Mesenchymal stem cell (in vitro differentiated cells and primary cell): Measurements from ENCODE around the gene CADPS.

Experiments used
- DNase-seq: peaks from one replicate; pipeline ENCODE4 v3.0.0-alpha.2; 2013
- H2AFZ ChIP-seq: one replicate; pipeline ENCODE4 v1.6.1; 2013; ENCODE audit warnings: low read depth, mild to moderate bottlenecking, control low read depth, inconsistent platforms, low read length, moderate library complexity
- H2AK5ac ChIP-seq: 2 replicates; pipeline ENCODE4 v1.6.1; 2013; ENCODE audit warnings: low read length, moderate library complexity, mild to moderate bottlenecking, inconsistent platforms; ENCODE audit not compliant: severe bottlenecking
- H2BK120ac ChIP-seq: one replicate; pipeline ENCODE4 v1.6.1; 2013; ENCODE audit warnings: low read depth, mild to moderate bottlenecking, inconsistent platforms, low read length, moderate library complexity
- H2BK12ac ChIP-seq, 2 experiments: one replicate each; pipeline ENCODE4 v1.6.1; 2013; ENCODE audit warnings: inconsistent platforms in 2 of 2, low read length in 2 of 2, mild to moderate bottlenecking in 2 of 2, moderate library complexity in 2 of 2, control low read depth in 1 of 2
- H2BK15ac ChIP-seq: one replicate; pipeline ENCODE4 v1.6.1; 2013; ENCODE audit warnings: mild to moderate bottlenecking, low read depth, inconsistent platforms; ENCODE audit not compliant: poor library complexity, severe bottlenecking
- H2BK5ac ChIP-seq: 2 replicates; pipeline ENCODE4 v1.6.1; 2013; ENCODE audit warnings: low read depth, mild to moderate bottlenecking, low read length, control low read depth, inconsistent platforms; ENCODE audit not compliant: poor library complexity, severe bottlenecking
- H3K14ac ChIP-seq, 2 experiments: one replicate each; pipeline ENCODE4 v1.6.1; 2013; ENCODE audit warnings: inconsistent platforms in 2 of 2, low read length in 2 of 2, control low read depth in 1 of 2, mild to moderate bottlenecking in 1 of 2, moderate library complexity in 1 of 2
- H3K18ac ChIP-seq, 2 experiments: one replicate each; pipeline ENCODE4 v1.6.1; 2013; ENCODE audit warnings: inconsistent platforms in 2 of 2, low read length in 2 of 2, control low read depth in 1 of 2, low read depth in 1 of 2, mild to moderate bottlenecking in 1 of 2
- H3K23ac ChIP-seq, 2 experiments: one replicate each; pipeline ENCODE4 v1.6.1; 2013; ENCODE audit warnings: inconsistent platforms in 2 of 2, low read length in 2 of 2, mild to moderate bottlenecking in 2 of 2, moderate library complexity in 2 of 2, control low read depth in 1 of 2
- H3K27ac ChIP-seq: 2 replicates; pipeline ENCODE4 v1.5.1; 2013; ENCODE audit warnings: mild to moderate bottlenecking, moderate library complexity, low read length, control low read depth, inconsistent platforms; ENCODE audit not compliant: poor library complexity, severe bottlenecking
- H3K27me3 ChIP-seq, 2 experiments: 2 replicates each; pipeline versions ENCODE4 v1.6.1 to v1.7.0; 2013; ENCODE audit warnings: low read length in 2 of 2, mild to moderate bottlenecking in 2 of 2, moderate library complexity in 2 of 2, control low read depth in 1 of 2, inconsistent platforms in 1 of 2; ENCODE audit not compliant: control insufficient read depth in 1 of 2, insufficient read depth in 1 of 2
- H3K36me3 ChIP-seq, 2 experiments: 2 replicates each; pipeline versions ENCODE4 v1.6.1 to v1.7.0; 2013; ENCODE audit warnings: low read length in 2 of 2, control low read depth in 1 of 2, inconsistent platforms in 1 of 2, low read depth in 1 of 2, mild to moderate bottlenecking in 1 of 2; ENCODE audit not compliant: insufficient read depth in 2 of 2, control insufficient read depth in 1 of 2
- H3K4ac ChIP-seq, 2 experiments: one replicate each; pipeline ENCODE4 v1.6.1; 2013; ENCODE audit warnings: inconsistent platforms in 2 of 2, low read length in 2 of 2, mild to moderate bottlenecking in 2 of 2, moderate library complexity in 2 of 2, control low read depth in 1 of 2, low read depth in 1 of 2
- H3K4me1 ChIP-seq: 2 replicates; pipeline ENCODE4 v1.6.1; 2013; ENCODE audit warnings: low read depth, low read length, control low read depth; ENCODE audit not compliant: control insufficient read depth, insufficient read depth
- H3K4me2 ChIP-seq: 2 replicates; pipeline ENCODE4 v1.6.1; 2013; ENCODE audit warnings: low read length, mild to moderate bottlenecking, inconsistent platforms; ENCODE audit not compliant: poor library complexity, severe bottlenecking
- H3K4me3 ChIP-seq, 2 experiments: 2 replicates each; pipeline versions ENCODE4 v1.5.1 to v1.7.0; 2013; ENCODE audit warnings: low read length in 2 of 2, mild to moderate bottlenecking in 2 of 2, control low read depth in 1 of 2, low read depth in 1 of 2; ENCODE audit not compliant: insufficient read depth in 1 of 2
- H3K79me1 ChIP-seq: replicated peaks from 2 replicates; pipeline ENCODE4 v1.6.1; 2013; ENCODE audit warnings: mild to moderate bottlenecking, control low read depth, low read length, inconsistent platforms; ENCODE audit not compliant: poor library complexity, severe bottlenecking
- H3K9ac ChIP-seq: 2 replicates; pipeline ENCODE4 v1.7.0; 2013; ENCODE audit warnings: mild to moderate bottlenecking, low read length, moderate library complexity
- H3K9me3 ChIP-seq: 2 replicates; pipeline ENCODE4 v1.7.0; 2013; ENCODE audit warnings: mild to moderate bottlenecking, low read length; ENCODE audit not compliant: control insufficient read depth
- H4K8ac ChIP-seq: one replicate; pipeline ENCODE4 v1.6.1; 2013; ENCODE audit warnings: inconsistent platforms, mild to moderate bottlenecking, low read length, moderate library complexity
- H4K91ac ChIP-seq: one replicate; pipeline ENCODE4 v1.6.1; 2013; ENCODE audit warnings: mild to moderate bottlenecking, low read length, inconsistent platforms
- WGBS: methylation state at CpG from one replicate; pipeline ENCODE4 v1.1.7; 2013; ENCODE audit warnings: mixed read lengths; 5-methylcytosine and 5-hydroxymethylcytosine counted together

CADPS gene

GRCh38 chr3:62376906-62377877 lies 498.0 kb downstream of the CADPS start:
- Histone ChIP-seq H3K79me1 (no peaks in the 10 kb centered on the region), H3K9me3 (peaks cover 15% of the 10 kb centered on the region), H3K36me3 (no peaks in the 10 kb centered on the region), H4K91ac (no peak overlapping the region), H3K23ac (no peak overlapping the region), H2BK5ac (no peak overlapping the region), H3K4me1 (peaks cover 18% of the 10 kb centered on the region), H3K4me3 (no peak overlapping the region), H3K27me3 (peaks cover 98 to 100% of the 10 kb centered on the region in 2 experiments), H2BK12ac (no peak overlapping the region), H2BK15ac (no peak overlapping the region), H3K27ac (no peak overlapping the region), H2AFZ (no peak overlapping the region), H4K8ac (peak overlapping the region; percentile 36), H3K9ac (no peak overlapping the region), H3K14ac (no peak overlapping the region), H3K18ac (no peak overlapping the region), H3K4ac (no peak overlapping the region), H2BK120ac (no peak overlapping the region), H3K4me2 (no peak overlapping the region), H2AK5ac (no peak overlapping the region)
- WGBS, result 11% methylated on average over 63 of the region's 65 CpGs
- no peak for DNase-seq

GRCh38 chr3:62376454-62376720 lies 498.8 kb downstream of the CADPS start:
- WGBS, result 92% methylated on average over 2 of the region's 3 CpGs
- H3K27ac ChIP-seq, result no peak overlapping the region
- H4K8ac ChIP-seq, result no peak overlapping the region

DNA sequence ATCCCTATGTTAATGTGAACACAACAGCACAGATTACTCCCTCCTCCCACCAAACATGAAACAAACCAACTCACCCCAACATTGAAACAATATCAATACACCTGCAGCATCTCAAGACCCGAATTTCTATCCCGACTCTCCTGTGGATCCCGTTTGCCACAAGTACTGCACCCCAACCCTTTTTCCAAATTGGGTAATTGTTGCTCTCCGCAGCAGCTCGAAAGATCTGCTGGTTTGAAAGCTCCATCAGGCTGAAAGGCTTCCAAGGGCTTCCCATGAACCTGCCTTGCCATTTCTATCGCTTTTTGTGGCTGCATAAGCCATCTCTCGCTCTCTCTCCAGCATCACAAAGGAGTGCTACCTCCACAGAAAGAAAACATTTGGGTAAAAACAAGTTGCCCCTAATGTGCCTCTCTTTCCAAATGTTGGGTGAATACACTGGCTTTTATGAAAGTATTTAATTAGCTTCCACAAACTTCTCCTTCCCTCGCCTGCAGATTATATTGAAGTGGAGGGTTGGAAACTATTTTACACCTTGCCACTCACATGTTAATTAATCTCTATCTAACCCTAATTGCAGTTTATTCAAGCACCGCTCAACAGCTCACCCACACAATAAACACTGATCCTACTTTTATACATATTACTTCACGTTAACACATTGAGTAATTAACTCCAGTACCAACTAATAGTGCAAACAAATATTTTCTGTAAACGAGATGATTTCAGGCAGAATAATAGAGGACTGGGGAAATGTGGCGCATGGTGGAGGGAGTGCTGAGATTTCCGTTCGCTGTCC lies 499.4 kb downstream of the CADPS start:
- Histone ChIP-seq H2BK5ac (no peak overlapping the region), H4K91ac (no peak overlapping the region), H2BK120ac (no peak overlapping the region), H3K4ac (no peak overlapping the region), H3K36me3 (no peaks in the 10 kb centered on the region), H3K4me1 (peaks cover 27% of the 10 kb centered on the region), H4K8ac (no peak overlapping the region), H3K9me3 (peaks cover 7% of the 10 kb centered on the region), H2BK12ac (no peak overlapping the region), H2AFZ (no peak overlapping the region), H3K23ac (no peak overlapping the region), H3K14ac (no peak overlapping the region), H3K4me2 (no peak overlapping the region), H3K27ac (no peak overlapping the region), H3K9ac (no peak overlapping the region), H2BK15ac (no peak overlapping the region), H3K4me3 (no peak overlapping the region), H3K79me1 (no peaks in the 10 kb centered on the region), H2AK5ac (no peak overlapping the region), H3K18ac (no peak overlapping the region), H3K27me3 (peaks cover 98 to 100% of the 10 kb centered on the region in 2 experiments)
- 7% methylated on average over 9 of the region's 14 CpGs for WGBS
- no peak for DNase-seq

More at GRCh38 chr3:62376454-62376720, 498.8 kb downstream of the CADPS start:
- no peak overlapping the region for H3K4me2 ChIP-seq
- no peaks in the 10 kb centered on the region for H3K79me1 ChIP-seq
- no peaks in the 10 kb centered on the region for H3K36me3 ChIP-seq
- no peak overlapping the region for H2AFZ ChIP-seq
- H2AK5ac ChIP-seq, result no peak overlapping the region
- H3K23ac ChIP-seq, result no peak overlapping the region
- no peak overlapping the region for H3K4ac ChIP-seq
- peaks cover 12% of the 10 kb centered on the region for H3K9me3 ChIP-seq
- no peak overlapping the region for H3K18ac ChIP-seq
- no peak overlapping the region for H3K14ac ChIP-seq
- H3K4me1 ChIP-seq, result peaks cover 22% of the 10 kb centered on the region
- no peak for DNase-seq
- no peak overlapping the region for H4K91ac ChIP-seq
- no peak overlapping the region for H3K4me3 ChIP-seq
- H2BK120ac ChIP-seq, result no peak overlapping the region
- no peak overlapping the region for H2BK5ac ChIP-seq
- no peak overlapping the region for H2BK15ac ChIP-seq
- H3K27me3 ChIP-seq, result peaks cover 98 to 100% of the 10 kb centered on the region in 2 experiments
- no peak overlapping the region for H2BK12ac ChIP-seq
- H3K9ac ChIP-seq, result no peak overlapping the region
